ENCODE results near the gene USH2A.

The USH2A gene

GRCh38 chr1:215631489-215631888 is 791.8 kb downstream of the USH2A start:
- no peak for DNase-seq

DNA sequence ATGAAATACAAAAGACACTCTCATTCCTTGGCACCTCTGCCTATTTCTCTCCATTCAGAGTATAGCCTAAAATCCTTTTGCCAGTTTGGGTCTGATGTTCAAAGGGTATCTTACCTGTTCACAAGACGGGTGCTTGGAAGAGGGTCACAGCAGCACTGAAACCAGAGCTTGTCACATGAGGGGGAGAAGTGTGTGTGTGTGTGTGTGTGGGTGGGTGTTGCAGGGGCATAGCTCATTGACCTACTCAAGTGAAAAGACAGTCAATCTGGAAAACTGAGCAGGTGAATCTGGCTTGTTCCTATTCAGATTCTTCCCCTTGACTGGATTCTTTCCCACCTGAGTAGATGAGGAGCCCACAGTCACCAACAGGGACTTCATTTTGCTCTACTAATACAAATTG is 792.2 kb downstream of the USH2A start:
- DNase-seq: no peak

DNA sequence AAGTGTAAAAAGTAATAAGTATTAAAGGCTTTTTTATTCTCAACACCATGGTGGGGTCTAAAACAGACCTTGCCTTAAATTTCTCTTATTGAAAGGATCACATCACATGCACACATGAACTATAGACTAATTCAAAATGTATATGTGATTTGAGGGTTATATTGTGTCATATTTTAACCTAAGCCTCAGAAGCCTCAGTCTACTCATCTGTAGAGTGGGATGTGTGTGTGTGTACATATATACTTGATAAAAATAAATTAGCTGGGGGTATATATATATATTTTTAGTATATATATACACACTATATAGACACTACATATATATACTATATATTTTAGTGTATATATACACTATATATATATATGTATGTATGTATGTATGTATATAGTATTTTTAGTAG is 797.3 kb downstream of the USH2A start:
- DNase-seq: no peak

DNA sequence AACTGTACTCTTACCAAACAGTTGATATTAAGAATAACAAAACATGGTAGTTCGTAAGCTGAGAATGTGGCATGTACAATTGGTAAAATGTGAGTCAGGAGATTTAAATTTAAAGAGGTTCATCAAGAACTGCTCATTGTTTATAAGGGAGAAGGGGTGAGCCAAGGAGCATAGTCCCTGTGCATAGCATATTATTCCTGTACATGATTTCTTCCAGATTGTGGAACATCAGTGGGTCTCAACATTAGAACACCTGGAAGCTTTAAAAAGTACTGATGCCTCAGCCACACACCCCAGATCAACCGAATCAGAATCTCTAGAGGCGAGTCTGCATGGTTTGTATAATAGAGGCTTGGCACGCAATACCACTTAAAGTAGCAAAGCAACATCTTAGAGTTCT is 800.1 kb downstream of the USH2A start:
- no peak for DNase-seq

- no peak for DNase-seq
Measured at GRCh38 chr1:215617979-215618378, 805.3 kb downstream of the USH2A start.

GRCh38 chr1:215612391-215612790 is 810.9 kb downstream of the USH2A start:
- DNase-seq: no peak

DNA sequence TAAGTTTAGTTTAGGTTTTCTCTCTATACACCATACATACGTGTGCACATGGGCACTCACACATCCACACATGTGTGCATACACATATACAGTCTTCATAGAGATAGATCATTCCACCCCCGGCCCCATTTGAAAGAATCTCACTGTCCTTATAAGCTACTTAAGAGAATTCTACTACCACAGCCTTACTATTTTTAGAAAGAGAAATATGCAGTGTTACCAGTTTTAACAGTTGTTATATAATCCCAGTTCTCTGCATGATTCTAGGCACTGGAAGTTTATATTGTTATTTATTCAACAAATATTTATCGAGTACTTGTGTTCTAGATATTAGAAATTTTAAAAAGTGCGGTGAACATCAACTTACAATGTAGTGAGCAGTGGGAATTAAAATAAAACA is 814.6 kb downstream of the USH2A start:
- DNase-seq: no peak

DNA sequence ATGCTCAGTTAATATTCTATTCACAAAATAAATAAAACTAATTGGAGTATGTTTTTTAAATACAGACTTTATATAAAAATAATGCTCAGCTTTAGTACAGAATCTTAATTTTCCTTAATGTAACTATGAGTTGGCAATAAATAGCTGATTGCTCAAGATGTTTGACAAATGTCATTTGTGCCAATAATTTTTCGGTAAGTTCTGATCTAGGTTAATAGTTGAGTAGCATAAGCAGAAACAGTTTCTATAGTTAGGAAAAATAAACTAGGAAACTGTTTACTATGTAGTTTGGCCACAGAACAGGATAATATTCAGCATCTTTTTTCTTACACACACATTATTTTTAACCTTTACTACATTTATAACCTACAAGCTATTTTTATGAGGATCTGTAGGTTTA is 815.8 kb downstream of the USH2A start:
- DNase-seq: no peak

GRCh38 chr1:215606564-215607168 is 816.6 kb downstream of the USH2A start:
- no peak for DNase-seq

DNA sequence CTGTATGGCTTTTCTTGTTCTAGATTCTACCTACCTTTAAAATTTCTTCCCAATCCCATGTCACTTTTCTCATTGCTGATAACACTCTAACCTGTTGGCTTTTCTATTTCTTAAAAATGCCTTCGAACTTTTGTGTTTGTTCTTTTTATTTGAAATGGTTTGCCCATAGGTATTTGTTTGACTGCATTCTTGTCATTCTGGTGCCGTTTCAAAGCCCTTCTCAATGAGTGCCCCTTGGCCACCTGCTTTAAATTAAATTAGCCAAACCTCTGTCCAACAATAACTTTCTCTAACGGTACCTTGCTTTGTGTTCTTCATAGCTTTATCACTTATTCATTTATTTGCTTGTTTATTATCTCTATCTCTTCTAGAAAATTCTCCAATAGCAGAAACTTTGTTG is 817.2 kb downstream of the USH2A start:
- no peak for DNase-seq

- DNase-seq: no peak
Measured at GRCh38 chr1:215605011-215605621, 818.1 kb downstream of the USH2A start.

DNA sequence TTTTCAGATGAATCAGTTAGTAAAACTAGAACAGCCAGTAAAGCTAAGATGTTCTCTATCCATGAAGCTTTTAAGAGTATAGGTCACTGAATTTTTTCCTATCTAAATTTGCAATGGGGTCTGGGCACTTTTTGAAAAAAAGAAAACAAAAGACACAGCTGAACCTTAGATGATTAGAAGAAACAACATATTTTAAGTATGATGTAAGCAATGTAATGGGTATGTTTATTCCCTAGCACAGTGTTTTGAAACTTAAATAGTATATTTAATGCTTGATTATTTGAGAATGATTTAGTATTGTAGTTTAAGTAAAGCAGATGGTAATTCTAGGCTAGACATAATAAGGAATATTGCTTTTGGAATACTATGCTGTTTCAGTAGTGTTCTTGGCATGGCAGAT is 819.9 kb downstream of the USH2A start:
- no peak for DNase-seq

DNA sequence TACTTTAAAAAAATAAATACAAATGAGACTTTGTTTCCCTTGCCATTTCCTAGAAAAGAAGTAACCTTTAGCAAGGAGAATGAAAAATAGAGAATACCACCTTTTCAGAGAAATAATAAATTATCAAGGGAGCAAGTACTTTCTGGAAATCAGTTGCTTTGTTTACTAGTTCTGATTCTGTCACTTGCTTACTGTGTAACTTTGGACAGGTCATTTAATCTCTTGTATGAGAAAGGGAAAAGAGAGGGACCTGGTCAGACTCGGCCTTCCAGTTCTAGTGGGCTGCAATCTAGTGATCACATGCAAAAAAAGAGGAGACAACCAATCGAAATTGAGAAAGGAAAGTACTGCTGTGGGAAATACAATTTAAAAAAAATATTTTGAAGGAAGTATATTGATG is 822.0 kb downstream of the USH2A start:
- no peak for DNase-seq

DNA sequence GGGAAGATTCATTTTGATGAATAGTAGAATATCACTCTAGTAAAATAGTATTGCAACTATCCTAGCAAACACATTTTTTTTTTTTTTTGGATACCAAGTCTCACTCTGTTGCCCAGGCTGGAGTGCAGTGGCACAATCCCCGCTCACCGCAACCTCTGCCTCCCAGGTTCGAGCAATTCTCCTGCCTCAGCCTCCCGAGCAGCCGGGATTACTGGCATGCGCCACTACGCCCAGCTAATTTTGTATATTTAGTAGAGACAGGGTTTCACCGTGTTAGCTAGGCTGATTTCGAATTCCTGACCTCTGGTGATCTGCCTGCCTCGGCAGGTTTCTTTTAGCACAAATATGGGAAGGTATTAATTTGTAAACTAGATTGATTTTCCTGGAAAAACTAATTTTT is 822.4 kb downstream of the USH2A start:
- no peak for DNase-seq

GRCh38 chr1:215600258-215600792 is 822.9 kb downstream of the USH2A start:
- DNase-seq: no peak

- DNase-seq: no peak
Measured at GRCh38 chr1:215599418-215600074, 823.7 kb downstream of the USH2A start.

GRCh38 chr1:215597961-215598360 is 825.3 kb downstream of the USH2A start:
- DNase-seq: no peak

GRCh38 chr1:215595231-215595630 is 828.0 kb downstream of the USH2A start:
- no peak for DNase-seq

DNA sequence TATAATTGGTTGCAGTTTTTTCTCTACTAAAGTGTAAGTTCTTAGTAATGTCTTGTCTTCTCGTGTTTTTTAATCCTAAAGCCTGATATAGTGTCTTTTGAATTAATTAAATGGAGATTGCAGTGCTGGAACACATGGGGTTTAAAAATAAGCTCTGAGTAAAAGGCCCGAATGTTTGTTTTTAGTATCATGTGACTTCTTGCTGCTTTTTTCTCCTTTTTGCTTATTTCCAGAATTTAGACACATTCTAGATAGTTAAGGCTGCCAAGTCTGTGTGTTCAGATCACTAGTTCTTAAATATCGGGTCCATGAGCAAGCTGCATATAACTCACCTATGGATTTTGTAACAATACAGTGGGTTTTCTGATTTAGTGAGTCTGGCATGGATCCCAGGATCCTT is 828.6 kb downstream of the USH2A start:
- DNase-seq: no peak

DNA sequence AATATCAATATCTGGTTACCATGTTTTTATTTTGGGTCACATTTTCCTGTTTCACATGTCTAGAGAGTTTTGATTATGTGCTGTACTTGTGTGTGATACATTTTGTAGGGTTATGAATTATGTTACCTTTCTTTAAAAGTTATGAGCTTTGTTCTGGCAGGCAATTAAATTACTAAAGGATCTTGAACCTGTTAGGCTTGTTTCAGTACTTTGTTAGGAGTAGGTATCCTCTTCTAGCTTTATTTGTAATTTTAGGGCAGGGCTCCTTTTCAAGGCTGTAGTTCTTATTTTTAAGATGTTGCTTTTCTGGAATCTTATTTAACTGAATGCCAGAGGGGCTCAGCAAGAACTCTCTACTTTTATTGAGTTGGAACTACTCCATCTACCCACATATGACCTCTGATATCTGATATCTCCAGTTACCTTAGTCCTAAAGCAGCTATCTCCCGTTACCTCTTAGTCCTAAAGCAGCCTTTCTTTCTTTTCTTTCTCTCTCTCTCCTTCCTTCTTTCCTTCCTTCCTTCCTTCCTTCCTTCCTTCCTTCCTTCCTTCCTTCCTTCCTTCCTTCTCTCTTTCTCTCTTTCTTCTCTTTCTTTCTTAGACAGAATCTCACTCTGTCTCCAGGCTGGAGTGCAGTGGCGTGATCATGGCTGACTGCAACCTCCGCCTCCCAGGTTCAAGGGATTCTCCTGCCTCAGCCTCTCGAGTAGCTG is 832.3 kb downstream of the USH2A start:
- DNase-seq: no peak

DNA sequence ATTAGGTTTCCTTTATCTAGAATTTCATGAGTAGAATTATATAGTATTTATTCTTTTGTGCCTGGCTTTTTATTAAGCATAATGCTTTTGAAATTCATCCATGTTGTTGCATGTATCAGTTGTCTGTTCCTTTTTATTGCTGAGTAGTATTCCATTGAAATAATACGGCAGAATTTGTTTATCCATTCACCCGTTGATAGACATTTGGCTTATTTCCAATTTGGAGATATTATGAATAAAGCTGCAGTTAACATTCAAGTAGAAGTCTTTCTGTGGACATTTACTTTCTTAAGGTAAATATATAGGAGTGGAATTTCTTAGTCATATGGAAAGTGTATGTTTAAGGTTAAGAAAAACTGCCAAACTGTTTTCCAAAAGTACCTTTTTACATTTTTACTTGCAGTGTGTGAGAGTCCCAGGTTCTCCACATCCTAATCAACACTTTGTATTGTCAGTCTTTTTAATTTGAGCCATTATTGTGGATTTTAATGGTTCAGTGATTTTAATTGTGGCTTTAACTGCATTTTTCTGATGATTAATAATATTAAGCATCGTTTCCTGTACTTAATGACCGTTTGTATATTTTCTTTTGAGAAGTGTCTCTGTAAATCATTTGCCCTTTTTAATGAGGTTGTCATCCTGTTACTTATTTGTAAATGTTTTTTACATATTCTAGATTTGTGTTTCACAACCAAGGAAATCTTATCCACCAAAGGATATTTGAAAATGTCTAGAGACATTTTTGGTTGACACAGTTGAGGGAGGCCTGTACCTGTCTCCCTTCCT is 833.4 kb downstream of the USH2A start:
- DNase-seq: no peak

DNA sequence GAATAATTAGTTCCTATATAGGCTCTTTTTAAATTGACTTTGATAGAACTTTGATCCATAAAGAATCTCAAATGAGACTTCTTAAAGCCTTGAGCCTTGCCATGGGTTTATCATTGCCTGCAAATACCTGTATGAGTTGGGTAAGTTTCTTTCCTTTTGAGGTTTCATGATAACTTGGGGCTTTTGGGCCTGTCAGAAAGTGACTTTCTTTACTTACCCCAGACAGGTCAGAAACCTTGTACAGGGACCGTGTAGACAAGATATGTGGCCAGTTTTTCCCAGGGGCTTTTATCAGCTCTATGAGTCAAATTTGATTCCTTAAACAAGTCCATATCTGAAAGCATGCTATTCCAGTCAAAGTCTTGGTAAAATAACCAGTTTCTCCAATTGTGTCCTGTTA is 838.9 kb downstream of the USH2A start:
- no peak for DNase-seq

- DNase-seq: no peak
Measured at GRCh38 chr1:215583185-215583749, 840.0 kb downstream of the USH2A start.
